Measurements from ENCODE around the gene RNF144A.

RNF144A gene

DNA sequence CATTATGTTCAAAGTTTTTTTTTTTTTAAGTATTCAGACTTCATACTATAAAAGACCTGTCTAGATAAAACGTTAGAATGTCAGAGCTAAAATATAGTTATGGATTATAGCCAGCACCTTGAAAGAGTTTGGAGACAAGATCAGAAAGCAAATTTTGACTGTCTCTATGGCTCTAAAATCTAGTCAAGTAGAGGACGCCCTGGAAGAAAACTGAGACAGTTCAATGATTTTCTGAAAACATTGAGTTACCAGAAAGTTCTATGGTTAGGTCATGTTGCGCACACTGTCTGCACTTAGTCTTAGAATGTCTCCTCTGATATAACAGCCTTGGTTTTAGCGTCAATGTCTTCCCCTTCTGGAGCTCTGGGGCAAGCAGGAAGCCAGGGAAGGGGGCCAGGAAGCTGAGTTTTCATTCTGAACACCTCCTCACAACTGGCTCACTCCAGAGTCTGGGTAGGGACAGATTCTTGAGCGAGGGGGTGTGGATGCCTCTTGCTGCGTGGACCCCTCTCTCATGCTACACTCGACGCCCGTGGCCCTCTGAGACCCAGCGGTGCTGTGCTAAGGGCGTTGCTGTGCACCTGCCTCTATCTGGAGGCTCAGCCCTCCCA is 99.5 kb downstream of the RNF144A start:
- no peaks in the 10 kb centered on the region for H3K9me3 ChIP-seq (ENCODE audit: severe bottlenecking)
- H3K27me3 ChIP-seq (ENCODE audit: insufficient read depth, poor library complexity, severe bottlenecking) = no peaks in the 10 kb centered on the region
- no peak overlapping the region for H3K4me3 ChIP-seq (ENCODE audit: severe bottlenecking)
- ATAC-seq (ENCODE audit: low read depth) (no peak), DNase-seq (ENCODE audit: low spot score) (no peak)
- peaks cover 7% of the 10 kb centered on the region for H3K4me1 ChIP-seq (ENCODE audit: insufficient read depth, poor library complexity, severe bottlenecking)
- no peaks in the 10 kb centered on the region for H3K36me3 ChIP-seq (ENCODE audit: low read depth)
- no peak overlapping the region for H3K27ac ChIP-seq (ENCODE audit: poor library complexity, severe bottlenecking)
- TF ChIP-seq CTCF (IDR thresholded peaks at IDR 0.05; ENCODE audit: poor library complexity, severe bottlenecking) = no peak

- Histone ChIP-seq H3K4me1 (ENCODE audit: insufficient read depth, poor library complexity, severe bottlenecking) (no peaks in the 10 kb centered on the region), H3K27me3 (ENCODE audit: insufficient read depth, poor library complexity, severe bottlenecking) (no peaks in the 10 kb centered on the region), H3K27ac (ENCODE audit: poor library complexity, severe bottlenecking) (no peak overlapping the region), H3K9me3 (ENCODE audit: severe bottlenecking) (no peaks in the 10 kb centered on the region), H3K36me3 (ENCODE audit: low read depth) (no peaks in the 10 kb centered on the region), H3K4me3 (ENCODE audit: severe bottlenecking) (no peak overlapping the region)
- DNase-seq (ENCODE audit: low spot score) (no peak), ATAC-seq (ENCODE audit: low read depth) (no peak)
- TF ChIP-seq CTCF (IDR thresholded peaks at IDR 0.05; ENCODE audit: poor library complexity, severe bottlenecking) = no peak
These were observed 100.6 kb downstream of the RNF144A start for GRCh38 chr2:7017671-7018281.

DNA sequence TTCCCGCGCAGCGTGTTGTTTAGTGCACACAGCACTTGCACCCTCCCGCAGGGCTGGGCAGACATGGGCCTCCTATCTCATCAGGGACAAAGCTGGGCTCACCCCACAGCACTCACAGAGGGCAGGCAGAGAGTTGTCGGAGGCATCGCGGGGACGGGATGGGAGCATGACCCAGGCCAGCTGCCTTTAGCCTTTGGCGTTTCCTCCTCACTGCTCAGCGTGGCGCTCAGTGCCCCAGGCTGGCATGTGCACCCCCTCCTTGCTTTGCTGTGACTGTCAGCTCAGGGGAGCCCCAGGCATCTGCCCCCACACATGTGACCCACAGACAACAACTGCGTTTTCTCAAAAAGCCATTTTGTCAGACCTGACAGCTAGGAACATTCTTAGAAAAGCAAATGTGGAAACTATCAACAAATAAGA is 101.1 kb downstream of the RNF144A start:
- H3K4me1 ChIP-seq (ENCODE audit: insufficient read depth, poor library complexity, severe bottlenecking) = no peaks in the 10 kb centered on the region
- ATAC-seq (ENCODE audit: low read depth) = no peak
- H3K27me3 ChIP-seq (ENCODE audit: insufficient read depth, poor library complexity, severe bottlenecking) = no peaks in the 10 kb centered on the region
- H3K9me3 ChIP-seq (ENCODE audit: severe bottlenecking) = no peaks in the 10 kb centered on the region
- DNase-seq (ENCODE audit: low spot score) = no peak
- no peak overlapping the region for H3K27ac ChIP-seq (ENCODE audit: poor library complexity, severe bottlenecking)
- no peak for TF ChIP-seq CTCF (IDR thresholded peaks at IDR 0.05; ENCODE audit: poor library complexity, severe bottlenecking)
- H3K4me3 ChIP-seq (ENCODE audit: severe bottlenecking) = no peak overlapping the region
- no peaks in the 10 kb centered on the region for H3K36me3 ChIP-seq (ENCODE audit: low read depth)

GRCh38 chr2:7018767-7019166 is 101.6 kb downstream of the RNF144A start:
- no peak for ATAC-seq (ENCODE audit: low read depth)

More at GRCh38 chr2:7018767-7019166, 101.6 kb downstream of the RNF144A start:
- DNase-seq (ENCODE audit: low spot score) = no peak
- H3K36me3 ChIP-seq (ENCODE audit: low read depth) = no peaks in the 10 kb centered on the region
- no peaks in the 10 kb centered on the region for H3K4me1 ChIP-seq (ENCODE audit: insufficient read depth, poor library complexity, severe bottlenecking)
- no peak overlapping the region for H3K27ac ChIP-seq (ENCODE audit: poor library complexity, severe bottlenecking)
- TF ChIP-seq CTCF (IDR thresholded peaks at IDR 0.05; ENCODE audit: poor library complexity, severe bottlenecking) = no peak
- H3K27me3 ChIP-seq (ENCODE audit: insufficient read depth, poor library complexity, severe bottlenecking) = no peaks in the 10 kb centered on the region
- H3K9me3 ChIP-seq (ENCODE audit: severe bottlenecking) = no peaks in the 10 kb centered on the region
- no peak overlapping the region for H3K4me3 ChIP-seq (ENCODE audit: severe bottlenecking)
